Tibial nerve (tissue), 3 donors: ENCODE results near the gene ATF7IP.

Experiments
- CTCF ChIP-seq, 5 experiments: fragments of 200-600 bp in 3 of 5; fragments of 450-650 bp in 2 of 5; sonication (generic) in 3 of 5; IDR thresholded peaks; one replicate each; pipeline ENCODE4 v1.5.1; 2016 to 2019; ENCODE audit warnings: antibody characterized with exemption in 5 of 5, mild to moderate bottlenecking in 3 of 5, moderate library complexity in 2 of 5
- POLR2A ChIP-seq, 2 donors: fragments of 450-650 bp; IDR thresholded peaks; one replicate each; pipeline ENCODE4 v1.6.1; 2017; ENCODE audit warnings: antibody characterized with exemption in 2 of 2, mild to moderate bottlenecking in 2 of 2, moderate library complexity in 2 of 2

GRCh38 chr12:14326699-14327098 lies 38.8 kb upstream of the ATF7IP start:
- TF ChIP-seq CTCF (IDR thresholded peaks at IDR 0.05) = no peak
- no peak for TF ChIP-seq POLR2A (IDR thresholded peaks at IDR 0.05)
